GM19467 (cell line): ENCODE results near the gene AK5.

Experiments
- ATAC-seq: cut with Tn5 transposase; IDR thresholded peaks from one replicate; pipeline ENCODE4 v1.9.1; 2021; ENCODE audit warnings: mild to moderate bottlenecking, moderate library complexity; ENCODE audit not compliant: unreplicated experiment

AK5 gene

GRCh38 chr1:77430966-77431690, 149.3 kb downstream of the AK5 start:
- no peak for ATAC-seq

- no peak for ATAC-seq
Measured at GRCh38 chr1:77433934-77434333, 152.1 kb downstream of the AK5 start.

GRCh38 chr1:77434967-77435366, 153.1 kb downstream of the AK5 start:
- ATAC-seq = no peak

GRCh38 chr1:77438236-77438913, 156.6 kb downstream of the AK5 start:
- ATAC-seq = no peak

- no peak for ATAC-seq
Measured at GRCh38 chr1:77446841-77447555, 165.2 kb downstream of the AK5 start.

GRCh38 chr1:77447669-77448068, 165.8 kb downstream of the AK5 start:
- no peak for ATAC-seq

DNA sequence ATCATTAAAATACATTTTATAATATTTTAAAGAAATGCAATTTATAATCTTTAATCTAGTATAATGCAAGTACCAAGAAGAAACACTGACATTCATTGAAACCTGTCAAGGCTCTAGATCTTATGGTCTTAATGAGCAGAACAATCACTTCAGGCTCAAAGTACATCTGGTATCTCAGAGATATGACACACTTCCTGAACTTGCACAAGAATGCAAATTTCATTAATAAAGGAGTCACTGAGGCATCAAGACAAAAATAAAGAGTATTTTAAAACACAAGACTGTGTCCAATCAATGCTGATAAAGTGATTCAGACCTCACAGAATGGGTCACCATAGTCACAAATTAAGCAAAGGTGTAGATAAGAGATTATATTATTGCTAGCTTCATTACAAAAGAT, 178.1 kb downstream of the AK5 start:
- ATAC-seq = no peak

DNA sequence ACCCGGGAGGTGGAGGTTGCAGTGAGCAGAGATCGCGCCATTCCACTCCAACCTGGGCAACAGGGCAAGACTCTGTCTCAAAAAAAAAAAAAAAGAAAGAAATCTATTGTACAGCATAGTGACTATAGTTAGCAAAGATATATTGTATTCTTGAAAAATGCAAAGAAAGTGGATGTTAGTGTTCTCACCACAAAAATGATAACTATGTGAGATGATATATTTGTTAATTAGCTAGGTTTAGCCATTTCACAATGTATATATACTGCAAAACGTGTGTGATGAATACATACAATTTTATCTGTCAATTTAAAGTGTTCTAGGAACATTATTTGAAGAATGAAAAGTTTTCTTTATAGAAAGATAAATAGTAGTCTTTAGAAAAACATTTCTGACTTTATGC, 179.9 kb downstream of the AK5 start:
- no peak for ATAC-seq

- ATAC-seq = no peak
Measured at GRCh38 chr1:77463216-77463615, 181.4 kb downstream of the AK5 start.

- no peak for ATAC-seq
Measured at GRCh38 chr1:77465139-77465538, 183.3 kb downstream of the AK5 start.

- no peak for ATAC-seq
Measured at GRCh38 chr1:77465922-77466321, 184.1 kb downstream of the AK5 start.

DNA sequence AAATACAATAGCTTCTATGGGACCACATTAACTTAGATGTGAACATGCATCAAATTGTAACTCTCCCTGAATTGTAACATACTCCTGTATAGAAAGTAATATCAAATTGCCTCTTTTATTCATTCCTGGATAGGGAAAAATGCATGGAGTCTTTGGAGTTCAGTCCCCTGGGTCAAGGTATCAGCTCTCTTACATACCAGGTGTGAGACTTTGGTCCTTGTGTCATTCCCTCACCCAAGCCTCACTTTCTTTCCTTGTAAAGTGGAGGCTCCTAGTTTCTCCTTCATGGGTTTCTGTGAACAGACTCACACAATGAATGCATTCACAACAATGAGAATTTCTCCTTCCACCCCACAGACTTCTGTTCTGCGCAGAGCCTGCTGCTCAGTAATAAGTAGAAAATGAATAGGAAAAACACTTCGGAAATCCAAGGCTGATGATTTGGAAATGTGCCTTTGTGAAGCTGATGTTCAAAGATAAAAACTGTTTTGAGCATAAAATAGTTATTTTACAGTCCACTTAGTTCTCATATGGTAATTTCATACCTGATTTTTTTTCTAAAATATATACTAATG, 185.3 kb downstream of the AK5 start:
- no peak for ATAC-seq

DNA sequence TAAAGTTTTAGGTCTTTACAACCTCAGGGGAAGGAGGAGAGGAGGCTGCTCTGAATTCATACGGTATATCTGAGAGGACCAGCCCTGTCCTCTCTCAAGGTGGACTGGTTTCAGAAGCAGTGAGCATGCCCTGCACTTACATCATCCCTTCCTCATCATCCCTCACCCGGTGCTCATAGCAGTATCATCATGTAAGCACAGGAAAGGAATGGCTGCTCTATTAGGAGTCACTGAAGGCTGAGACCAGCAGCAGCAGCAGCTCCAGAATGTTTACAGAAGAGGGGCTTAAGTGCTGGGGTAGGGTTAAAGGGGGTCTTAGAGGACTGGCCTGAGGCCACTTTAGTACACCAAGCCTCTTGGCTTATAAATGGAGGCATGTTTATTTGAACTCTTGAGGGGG, 185.9 kb downstream of the AK5 start:
- ATAC-seq = no peak

DNA sequence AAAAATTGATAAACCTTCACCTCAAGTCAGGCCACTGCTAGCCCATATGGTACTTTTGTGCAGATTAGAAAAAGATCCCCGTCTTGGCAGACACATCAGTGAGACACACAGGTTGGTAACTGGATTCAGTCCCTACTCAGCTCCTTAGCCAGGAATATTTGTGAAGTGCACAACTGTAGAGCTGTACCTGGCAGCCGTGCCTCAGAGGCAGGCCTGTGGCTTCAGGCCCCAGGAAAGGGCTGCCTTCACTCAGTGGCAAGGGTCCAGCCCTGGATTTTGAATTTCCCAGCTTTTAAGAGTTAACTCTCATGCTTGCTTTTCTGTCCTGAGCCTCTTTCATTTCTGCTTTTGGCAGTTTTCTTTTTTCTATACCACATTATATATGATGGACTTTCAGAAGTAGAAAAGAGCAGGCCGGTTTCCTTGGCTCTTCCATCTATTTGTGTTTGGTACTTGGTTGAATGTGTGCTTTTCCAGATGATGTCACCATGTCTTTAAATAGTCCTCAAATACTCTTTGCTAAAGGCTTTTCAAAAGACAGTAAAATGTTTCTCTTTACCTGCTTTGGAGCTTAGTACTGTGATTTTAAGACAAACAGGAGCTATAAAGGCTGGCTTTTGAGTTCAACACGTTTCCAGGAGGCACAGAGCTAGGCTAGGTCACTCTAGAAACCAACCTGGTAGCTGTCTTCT, 186.6 kb downstream of the AK5 start:
- ATAC-seq = no peak

GRCh38 chr1:77468949-77469710, 187.3 kb downstream of the AK5 start:
- no peak for ATAC-seq

DNA sequence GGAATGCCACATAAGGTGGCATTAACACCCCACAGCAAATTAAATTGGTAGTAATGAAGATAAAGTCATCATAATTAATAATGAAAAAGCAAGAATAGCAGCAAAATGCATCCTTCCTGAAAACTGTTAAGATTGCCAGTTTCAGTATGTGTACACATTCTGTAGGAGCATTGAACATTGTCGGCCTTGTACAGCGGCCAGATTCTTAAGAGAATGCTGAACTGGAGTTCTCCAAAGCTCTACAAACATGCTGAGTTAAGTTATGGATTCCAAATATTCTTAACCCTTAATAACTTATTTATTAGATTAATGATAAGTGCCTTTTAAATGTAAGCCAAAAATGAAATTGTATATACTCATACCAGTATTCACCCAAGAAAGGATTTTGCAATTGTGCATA, 189.9 kb downstream of the AK5 start:
- ATAC-seq = no peak

DNA sequence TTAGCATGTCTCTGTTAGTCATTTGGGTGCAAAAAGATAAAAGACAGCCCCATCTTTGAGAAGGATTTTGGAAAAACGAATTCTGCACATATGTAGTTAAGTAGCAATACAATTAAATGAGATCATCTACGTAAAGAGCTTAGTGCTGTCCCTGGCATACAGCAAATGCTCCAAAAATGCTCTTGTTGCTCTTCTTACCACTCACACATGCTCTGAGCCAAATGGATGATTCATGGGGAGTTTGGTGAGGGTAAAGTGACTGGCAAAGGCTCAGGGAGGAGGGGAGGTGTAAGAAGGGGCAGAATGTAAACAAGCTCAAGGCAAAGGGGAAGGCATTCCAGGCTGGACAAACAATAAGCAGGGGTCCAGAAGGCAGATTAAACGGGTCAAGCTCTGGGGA, 191.9 kb downstream of the AK5 start:
- no peak for ATAC-seq

GRCh38 chr1:77475641-77476040, 193.8 kb downstream of the AK5 start:
- ATAC-seq = no peak

DNA sequence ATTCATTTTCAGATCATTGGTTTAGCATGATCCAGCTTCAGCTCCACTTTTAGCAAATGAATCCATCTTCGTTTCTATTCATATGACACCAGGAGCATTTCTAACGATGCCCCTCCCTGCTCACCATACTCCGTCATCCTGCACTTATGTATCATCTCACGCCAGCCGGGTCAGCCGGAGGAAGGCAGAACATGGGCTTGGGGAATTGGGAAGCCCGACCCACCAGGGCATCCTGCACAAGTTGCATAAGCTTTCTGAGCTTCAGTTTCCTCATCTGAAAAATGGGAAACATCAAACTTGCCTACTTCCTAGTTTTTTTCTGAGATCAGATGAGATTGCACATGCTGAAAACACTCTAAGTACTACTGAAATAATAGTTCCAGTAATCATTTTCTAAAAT, 194.7 kb downstream of the AK5 start:
- ATAC-seq = no peak

DNA sequence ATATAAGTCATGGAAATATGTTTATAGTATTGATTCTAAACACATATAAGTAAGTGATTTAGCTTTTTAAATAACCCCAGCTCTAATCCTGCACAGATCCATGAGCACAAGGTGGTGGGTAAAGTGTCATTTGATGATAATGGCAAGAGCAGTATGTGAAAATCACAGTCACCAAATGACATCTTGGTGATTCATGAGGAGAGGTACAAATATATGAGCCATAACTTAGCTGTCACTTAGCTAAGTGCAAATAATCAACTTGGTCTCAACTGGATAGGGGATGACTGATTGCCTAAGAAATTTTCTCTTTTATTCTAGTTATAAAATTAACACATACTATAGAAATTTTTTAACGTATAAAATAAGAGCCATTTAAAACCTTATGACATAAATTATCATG, 202.5 kb downstream of the AK5 start:
- no peak for ATAC-seq
